Omental fat pad (tissue), 4 donors: ENCODE measurements around the gene AGTPBP1. TPM values are rescaled to one million over a fixed set of nuclear protein-coding genes. Genes with fewer than 3 reads are reported as not detected.

Source experiments
- ATAC-seq: fragments of 150-250 bp; one replicate; pipeline ENCODE4 v1.9.1; 2016; ENCODE audit warnings: mild to moderate bottlenecking, moderate library complexity; ENCODE audit not compliant: low FRiP score
- DNase-seq: peaks from one replicate; pipeline ENCODE4 v3.0.0-alpha.2; 2019; ENCODE audit warnings: low spot score
- CTCF ChIP-seq, 3 donors: fragments of 450-650 bp; IDR thresholded peaks; one replicate each; pipeline ENCODE4 v1.5.1; 2016 to 2017; ENCODE audit warnings: antibody characterized with exemption in 3 of 3, mild to moderate bottlenecking in 3 of 3, moderate library complexity in 2 of 3
- total RNA-seq, 4 donors: library from RNA; depleted of rRNA; stranded (reverse); fragments of >200 nt; gene quantifications; one replicate each; pipeline ENCODE4 v1.1.0, GENCODE V29; 2016

AGTPBP1 gene
- total RNA-seq, 4 donors from 2014 or later, result 20.3 to 29.8 (median 22.3) TPM

GRCh38 chr9:85536514-85536913 is 205.2 kb downstream of the AGTPBP1 start:
- ATAC-seq (no peak), DNase-seq (no peak)
- no peak for TF ChIP-seq CTCF (IDR thresholded peaks at IDR 0.05)

- no peak for TF ChIP-seq CTCF (IDR thresholded peaks at IDR 0.05)
- no peak for ATAC-seq
- DNase-seq, result no peak
These were observed 205.7 kb downstream of the AGTPBP1 start for GRCh38 chr9:85536076-85536475.

- no peak for TF ChIP-seq CTCF (IDR thresholded peaks at IDR 0.05)
- ATAC-seq, result no peak
- DNase-seq, result no peak
These were observed 207.4 kb downstream of the AGTPBP1 start for GRCh38 chr9:85534340-85534739.

- TF ChIP-seq CTCF (IDR thresholded peaks at IDR 0.05), result no peak
- no peak for ATAC-seq
- DNase-seq, result no peak
These were observed 208.2 kb downstream of the AGTPBP1 start for GRCh38 chr9:85533538-85533937.

GRCh38 chr9:85530721-85531120 is 211.0 kb downstream of the AGTPBP1 start:
- no peak for ATAC-seq
- DNase-seq, result no peak
- no peak for TF ChIP-seq CTCF (IDR thresholded peaks at IDR 0.05)

- DNase-seq (no peak), ATAC-seq (no peak)
- TF ChIP-seq CTCF (IDR thresholded peaks at IDR 0.05), result no peak
These were observed 213.1 kb downstream of the AGTPBP1 start for GRCh38 chr9:85528607-85529006.

- no peak for TF ChIP-seq CTCF (IDR thresholded peaks at IDR 0.05)
- ATAC-seq (no peak), DNase-seq (no peak)
These were observed 213.6 kb downstream of the AGTPBP1 start for GRCh38 chr9:85528142-85528541.
